Stimulated activated CD8-positive, alpha-beta memory T cell treated with anti-CD3 and anti-CD28 coated beads, Interleukin-4, amount 100 ng/mL, for 4 hours (primary cell): Measurements from ENCODE around the gene SF3B3.
"Not testable (repeated sequence)": the region's sequence is repeated elsewhere in the genome, so short reads cannot be mapped to it uniquely, and the experiment has no call there.

Source experiments
- DNase-seq, 2 donors: peaks; one replicate each; pipeline ENCODE4 v3.0.0-alpha.2; 2020; ENCODE audit warnings: low read depth in 2 of 2, low spot score in 1 of 2

The SF3B3 gene

DNA sequence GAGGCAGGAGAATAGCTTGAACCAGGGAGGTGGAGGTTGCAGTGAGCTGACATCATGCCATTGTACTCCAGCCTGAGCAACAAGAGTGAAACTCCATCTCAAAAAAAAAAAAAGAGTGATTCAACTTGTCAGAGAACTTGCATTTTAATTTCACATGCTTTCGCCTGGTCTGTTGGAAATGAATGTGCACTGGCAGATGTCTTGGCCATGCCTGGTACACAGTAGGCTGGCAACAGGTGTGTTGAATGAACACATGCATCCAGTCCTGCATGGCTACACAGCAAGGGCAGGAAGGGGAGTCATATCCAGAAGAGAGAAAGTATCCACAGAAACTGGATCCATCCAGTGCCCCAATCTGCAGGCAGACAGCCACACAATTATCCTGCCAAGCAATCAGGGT is 11.8 kb upstream of the SF3B3 start:
- no peak for DNase-seq

DNA sequence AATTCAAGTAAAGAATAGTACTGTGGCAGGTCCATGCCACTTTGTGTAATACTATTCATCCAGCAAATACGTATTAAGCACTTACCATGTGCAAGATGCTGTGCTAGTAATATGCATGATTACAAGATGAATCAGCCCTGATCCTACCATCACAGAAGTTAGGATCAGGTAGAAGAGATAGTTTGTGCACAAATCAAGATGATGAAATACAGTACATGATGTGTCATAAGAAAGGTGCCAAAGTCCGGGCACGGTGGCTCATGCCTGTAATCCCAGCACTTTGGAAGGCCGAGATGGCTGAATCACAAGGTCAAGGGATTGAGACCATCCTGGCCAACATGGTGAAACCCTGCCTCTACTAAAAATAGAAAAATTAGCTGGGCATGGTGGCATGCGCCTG is 11.2 kb upstream of the SF3B3 start:
- no peak for DNase-seq

DNA sequence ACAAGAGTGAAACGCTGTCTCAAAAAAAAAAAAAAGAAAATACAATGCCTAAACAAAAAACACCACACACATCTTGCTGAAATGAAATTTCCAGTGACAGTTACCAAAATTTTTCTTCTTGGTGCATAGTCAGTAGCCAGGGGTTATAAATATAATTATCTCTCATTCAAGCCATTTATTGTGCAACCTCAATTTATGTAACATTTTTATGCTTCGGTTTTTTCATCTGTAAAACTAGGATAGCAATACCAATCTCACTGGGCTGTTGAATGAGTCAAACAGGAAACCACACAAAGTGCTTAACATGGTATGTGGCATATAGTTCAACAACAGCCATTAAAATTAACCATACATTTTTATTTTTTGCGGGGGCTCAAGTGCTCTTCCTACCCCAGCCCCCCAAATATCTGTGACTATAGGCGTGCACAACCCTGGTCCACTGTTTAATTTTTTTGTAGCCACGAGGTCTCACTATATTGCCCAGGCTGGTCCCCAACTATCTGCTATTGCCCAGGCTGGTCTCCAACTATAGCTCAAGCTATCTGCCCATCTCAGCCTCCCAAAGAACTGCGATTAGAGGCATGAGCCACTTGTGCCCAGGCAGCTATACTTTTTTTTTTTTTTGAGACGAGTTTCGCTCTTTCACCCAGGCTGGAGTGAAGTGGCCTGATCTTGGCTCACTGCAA is 2.9 kb upstream of the SF3B3 start:
- no peak for DNase-seq

DNA sequence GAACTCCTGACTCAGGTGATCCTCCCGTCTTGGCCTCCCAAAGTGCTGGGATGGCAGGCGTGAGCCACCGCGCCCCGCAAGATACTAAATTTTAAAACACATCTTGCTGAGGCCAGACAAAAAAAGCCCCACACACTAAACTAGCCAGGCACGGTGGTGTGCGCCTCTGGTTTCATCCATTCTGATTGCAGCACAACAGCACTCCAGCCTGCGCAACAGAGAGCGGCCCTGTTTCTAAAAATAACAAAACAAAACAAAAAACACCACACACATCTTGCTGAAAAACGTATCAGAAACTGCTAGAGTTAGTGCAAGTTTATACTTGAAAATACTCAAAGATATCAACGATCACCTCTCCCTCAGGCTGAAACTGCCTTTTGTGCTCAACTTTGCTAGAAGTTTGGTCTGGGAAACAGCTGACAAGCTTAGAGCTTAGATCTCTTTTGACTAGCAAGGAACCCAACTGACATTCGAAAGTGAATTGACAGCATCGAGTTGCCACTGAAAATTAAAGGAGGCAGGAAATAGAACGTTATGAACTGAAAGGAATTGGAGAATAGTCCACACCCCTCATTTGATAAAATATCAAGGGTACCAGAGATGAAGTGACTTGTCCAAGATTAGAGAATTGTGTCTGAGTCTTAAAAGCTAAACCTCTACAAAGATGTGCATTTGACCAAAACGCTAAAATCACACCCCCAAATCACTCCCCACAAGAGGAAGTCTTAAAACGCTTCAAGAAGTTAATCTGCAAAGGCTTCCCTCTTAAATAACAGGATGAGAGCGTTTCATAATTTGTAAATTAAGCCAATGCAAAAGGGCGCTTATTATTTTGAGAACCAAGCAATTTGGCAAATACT is 1.2 kb upstream of the SF3B3 start:
- DNase-seq: no peak

DNA sequence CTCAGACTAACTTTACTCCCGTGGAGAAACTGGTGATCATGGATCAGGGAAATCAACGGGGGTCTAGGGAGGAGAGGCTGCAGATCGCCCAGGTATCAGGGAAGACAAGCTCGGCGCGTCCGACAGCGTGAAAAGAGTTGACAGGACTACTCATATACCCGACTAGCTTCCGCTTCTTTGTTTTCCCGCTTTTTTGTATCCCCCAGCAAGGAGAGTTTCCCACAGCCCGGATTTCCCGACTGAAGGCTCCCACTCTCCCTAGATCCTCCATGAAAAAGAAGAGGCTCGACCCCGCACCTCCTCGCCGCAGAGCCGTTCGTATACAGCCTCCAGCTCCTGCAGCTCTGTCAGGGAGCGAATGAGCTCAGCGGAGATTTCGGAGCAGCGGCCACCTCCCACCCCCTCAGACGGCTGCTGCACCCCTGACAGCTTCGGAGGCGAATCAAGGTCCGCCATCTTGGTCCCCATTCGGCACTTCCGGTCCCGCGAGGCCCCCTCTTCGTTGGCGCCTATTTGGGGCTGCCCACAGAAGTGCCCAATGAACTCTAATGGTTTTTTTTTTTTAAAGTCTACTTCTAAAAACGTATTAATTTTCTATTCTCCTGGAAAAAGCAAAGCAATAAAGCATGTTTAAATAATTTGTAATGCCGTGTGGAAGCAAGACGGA is 407 bp upstream of the SF3B3 start, which contains the start of gene COG4:
Gene COG4 (minus strand): TSS at position 479 of the 667 bp plus-strand sequence. CDS start 11 bp downstream, at position 468.
- peak; percentile 77 to 84 for DNase-seq

DNA sequence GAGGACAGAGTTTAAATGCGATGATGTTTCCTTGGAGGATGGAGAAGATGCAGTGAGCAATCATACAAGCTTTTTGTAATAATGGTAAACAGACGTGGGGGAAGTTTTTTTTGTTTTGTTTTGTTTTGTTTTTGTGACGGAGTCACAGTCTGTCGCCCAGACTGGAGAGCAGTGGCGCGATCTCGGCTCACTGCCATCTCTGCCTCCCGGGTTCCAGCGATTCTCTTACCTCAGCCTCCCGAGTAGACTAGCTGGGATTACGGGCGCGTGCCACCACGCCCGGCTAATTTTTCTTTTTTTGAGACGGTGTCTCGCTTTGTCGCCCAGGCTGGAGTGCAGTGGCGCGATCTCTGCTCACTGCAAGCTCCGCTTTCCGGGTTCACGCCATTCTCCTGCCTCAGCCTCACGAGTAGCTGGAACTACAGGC is 796 bp downstream of the SF3B3 start:
- DNase-seq: not testable (repeated sequence)

DNA sequence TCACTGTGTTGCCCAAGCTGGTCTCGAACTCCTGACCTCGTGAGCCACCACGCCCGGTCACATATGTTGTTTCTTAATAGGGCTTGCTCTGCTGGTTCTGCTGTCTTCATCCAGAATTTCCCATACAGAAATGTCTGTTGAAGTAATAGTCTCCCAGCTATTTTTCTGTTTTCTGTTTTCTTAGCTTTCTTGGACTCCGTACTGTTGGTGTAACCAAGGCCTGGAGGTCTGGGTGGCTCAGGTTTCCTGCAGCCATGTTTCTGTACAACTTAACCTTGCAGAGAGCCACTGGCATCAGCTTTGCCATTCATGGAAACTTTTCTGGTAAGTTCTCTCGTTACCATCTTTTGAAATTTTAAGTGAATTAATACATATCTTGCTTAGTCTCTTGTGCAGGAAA is 2.8 kb downstream of the SF3B3 start:
- no peak for DNase-seq

DNA sequence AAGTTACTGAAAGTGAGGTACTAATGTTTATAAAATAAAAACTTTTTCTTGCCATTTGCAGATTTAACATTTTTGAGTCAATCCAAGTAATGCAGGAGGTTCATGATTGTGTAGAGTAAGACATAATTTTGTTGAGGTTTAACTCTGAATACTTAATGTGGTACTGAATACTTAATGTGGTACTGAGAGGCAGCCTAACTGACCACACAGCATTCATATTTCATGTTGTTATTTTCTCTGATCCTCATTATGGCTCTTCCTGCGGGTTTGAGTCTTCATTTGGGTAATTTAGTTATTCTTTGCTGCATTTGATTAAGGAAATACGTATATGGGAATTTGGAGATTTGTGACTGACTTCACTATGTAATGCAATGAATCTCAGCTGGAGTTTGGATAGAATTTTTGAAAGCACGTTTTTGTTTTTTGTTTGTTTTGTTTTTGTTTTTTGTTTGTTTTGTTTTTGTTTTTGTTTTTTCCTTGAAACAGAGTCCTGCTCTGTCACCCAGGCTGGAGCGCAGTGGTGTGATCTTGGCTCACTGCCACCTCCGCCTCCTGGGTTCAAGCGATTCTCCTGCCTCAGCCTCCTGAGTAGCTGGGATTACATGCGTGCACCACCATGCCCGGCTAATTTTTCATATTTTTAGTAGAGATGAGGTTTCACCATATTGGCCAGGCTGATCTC is 3.8 kb downstream of the SF3B3 start:
- no peak for DNase-seq

DNA sequence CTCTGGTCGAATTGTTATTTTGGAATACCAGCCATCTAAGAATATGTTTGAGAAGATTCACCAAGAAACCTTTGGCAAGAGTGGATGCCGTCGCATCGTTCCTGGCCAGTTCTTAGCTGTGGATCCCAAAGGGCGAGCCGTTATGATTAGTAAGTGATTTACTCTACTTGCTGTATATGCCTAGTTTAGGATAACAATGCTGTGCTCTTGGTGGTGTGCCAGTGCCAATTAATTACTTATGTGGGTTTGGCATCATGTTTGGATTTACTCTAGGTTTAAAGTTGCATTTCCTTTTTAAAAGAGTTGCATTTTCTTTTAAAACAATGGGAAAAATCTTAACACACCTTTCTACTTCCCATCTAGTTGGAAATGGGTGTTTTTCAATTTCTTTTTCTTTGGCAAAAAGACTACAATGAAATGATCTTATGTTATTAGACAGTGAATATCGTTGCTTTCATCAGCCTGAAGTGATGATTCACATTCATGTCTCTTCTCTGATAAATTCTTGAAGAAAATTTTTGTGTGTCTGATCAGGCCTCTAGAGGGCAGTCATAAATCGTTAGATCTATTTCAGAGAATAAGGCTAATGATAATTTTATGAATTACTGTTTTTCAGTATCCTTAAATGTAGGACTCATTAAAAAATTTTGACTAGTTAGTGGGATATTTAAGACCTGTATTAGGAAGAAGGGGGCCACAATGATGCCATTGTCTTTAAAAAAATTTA is 5.6 kb downstream of the SF3B3 start:
- no peak for DNase-seq

DNA sequence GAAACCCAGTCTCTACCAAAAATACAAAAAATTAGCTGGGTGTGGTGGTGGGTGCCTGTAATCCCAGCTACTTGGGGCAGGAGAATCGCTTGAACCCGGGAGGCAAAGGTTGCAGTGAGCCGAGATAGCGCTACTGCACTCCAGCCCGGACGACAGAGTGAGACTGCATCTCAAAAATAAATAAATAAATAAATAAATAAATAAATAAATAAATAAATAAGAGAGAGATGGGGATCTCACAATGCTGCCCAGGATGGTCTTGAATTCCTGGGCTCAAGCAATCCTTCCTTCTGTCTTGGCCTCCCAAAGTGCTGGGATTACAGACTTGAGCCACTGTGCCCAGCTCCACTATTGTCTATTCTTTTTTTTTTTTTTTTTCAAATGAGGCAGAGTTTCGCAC is 6.3 kb downstream of the SF3B3 start:
- DNase-seq: not testable (repeated sequence)

DNA sequence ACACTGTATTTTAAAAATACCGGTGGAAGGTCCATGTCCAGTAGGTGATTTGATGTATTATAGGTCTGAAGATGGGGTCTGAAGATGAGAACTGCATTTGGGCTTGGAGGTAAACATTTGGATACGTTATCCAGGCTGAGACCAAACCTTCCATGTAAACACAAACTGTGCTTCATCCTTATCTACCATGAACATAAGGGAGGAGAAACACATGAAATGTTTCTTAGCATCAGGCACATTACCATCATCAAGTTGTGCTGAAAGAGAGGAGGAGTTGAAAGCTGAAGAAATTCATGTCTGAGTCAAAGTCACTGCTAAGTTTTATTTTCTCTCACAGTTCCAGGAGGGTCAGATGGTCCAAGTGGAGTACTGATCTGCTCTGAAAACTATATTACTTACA is 11.4 kb downstream of the SF3B3 start:
- DNase-seq: no peak

DNA sequence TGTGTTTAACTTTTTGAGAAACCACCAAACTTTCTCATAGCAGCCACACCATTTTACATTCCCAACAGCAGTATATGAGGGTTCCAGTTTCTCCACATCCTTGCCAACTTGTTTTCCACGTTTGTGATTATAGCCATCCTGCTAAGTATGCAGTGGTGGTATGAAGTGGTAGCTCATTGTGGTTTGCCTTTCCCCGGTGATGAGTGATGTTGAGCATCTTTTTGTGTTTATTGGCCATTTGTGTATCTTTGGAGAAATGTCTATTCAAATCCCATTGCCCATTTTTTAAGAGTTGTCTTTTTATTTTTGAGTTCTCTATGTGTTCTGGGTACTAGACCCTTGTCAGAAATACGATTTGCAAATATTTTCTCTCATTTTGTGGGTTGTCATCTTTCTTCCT is 17.4 kb downstream of the SF3B3 start:
- no peak for DNase-seq

DNA sequence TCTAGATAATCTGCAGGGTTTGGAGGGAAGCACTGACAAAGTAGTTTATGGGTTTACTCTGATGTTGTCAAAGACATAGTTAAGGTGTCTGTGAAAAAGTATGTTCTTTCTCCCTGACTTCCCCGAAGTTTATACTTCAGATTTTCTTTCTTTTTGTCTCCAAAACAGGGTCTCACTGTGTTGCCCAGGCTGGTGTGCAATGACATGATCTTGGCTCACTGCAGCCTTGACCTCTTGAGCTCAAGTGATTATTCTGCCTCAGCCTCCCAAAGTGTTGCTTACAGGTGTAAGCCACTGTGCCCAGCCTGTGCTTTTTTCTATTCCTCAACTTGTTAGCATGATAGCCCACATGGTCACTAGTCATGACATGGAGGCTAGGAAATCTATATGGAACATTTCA is 20.9 kb downstream of the SF3B3 start:
- no peak for DNase-seq

DNA sequence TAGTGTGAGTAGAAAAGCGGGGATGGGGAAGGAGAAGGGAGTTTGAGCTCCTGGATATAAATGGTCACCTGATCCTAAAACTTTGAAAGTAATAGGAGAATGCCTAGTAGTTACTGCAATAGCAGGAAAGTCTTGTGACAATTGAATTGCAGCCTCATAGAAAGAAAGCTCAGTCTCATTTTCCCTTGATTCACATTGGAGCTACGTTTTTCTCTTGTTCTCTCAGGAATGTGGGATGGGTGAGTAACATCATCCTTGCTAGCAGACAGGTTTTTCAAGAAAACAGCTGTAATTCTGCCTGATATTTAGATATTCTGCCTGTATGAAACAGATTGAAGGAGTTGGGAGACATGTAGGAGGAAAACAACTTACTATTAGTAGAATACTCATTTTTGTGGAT is 25.3 kb downstream of the SF3B3 start:
- DNase-seq: no peak

DNA sequence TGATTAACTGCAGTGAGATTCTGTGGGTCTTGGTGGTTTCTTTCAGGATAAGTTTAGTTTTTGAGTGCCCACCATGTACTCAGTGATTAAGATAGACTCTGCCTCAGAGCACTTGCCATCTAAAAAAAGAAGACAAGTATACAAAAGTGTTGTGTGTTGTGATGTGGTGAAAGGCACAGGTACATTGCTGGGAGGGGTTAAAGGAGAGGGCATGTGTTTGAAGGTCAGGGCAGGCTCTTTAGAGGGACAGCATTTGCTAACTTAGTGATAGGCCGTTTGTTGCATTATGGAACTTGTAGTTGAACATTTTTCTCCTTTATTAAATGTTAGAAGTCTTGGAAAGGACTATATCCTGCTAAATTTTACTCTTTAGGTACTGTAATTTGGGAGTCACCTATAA is 26.5 kb downstream of the SF3B3 start:
- DNase-seq: no peak

DNA sequence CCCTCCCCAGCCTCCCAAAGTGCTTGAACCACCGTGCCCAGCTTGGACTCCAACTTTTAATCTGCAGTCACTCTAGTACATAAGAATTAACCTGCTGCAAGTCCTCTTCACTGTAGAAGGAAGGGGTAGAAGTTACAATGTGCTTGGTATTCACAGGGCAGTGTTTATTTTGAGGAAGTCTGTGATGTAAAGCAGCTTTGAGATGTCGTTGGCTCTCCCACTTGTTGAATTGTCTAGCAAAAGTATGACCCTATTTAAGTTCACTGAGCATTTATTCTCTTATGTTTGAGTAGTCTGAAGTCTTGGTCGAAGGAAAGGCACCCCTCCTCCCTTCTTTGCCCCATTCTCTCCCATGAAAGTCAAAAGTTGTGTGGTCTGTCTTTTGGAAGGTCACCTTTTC is 28.2 kb downstream of the SF3B3 start:
- no peak for DNase-seq

DNA sequence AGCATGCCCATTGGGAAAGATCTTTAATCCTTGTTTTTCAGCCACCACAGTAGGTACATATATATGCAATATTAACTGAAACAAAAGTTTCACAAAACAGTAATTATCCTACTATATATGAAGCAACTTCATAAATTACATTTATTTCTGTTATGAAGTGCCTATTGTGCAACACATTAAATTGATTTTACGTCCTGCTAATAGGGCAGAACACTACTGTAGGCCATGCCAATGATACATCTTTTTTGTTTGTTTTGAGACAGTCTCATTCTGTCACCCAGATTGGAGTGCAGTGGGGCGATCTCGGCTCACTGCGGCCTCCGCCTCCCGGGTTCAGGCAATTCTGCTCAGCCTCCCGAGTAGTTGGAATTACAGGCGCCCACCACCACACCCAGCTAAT is 29.1 kb downstream of the SF3B3 start:
- DNase-seq: no peak

DNA sequence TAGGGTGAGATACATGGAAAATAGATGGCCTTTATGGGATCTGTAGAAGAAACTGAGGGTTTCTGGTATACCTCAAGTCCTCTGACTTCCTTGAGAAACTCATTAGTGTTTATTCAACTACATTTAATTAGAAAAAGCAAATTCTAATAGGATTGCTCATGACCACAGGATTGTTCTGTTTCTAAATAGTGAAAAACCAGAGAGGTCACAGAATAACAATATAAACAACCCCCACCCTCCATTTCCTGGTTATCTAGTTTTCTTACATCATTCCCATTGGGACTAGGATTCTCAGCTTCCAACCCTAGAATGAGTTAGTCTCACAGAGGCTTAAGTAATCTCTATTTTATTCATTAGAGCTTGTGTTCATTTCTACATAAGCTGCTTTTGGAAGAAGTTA is 30.0 kb downstream of the SF3B3 start:
- no peak for DNase-seq

DNA sequence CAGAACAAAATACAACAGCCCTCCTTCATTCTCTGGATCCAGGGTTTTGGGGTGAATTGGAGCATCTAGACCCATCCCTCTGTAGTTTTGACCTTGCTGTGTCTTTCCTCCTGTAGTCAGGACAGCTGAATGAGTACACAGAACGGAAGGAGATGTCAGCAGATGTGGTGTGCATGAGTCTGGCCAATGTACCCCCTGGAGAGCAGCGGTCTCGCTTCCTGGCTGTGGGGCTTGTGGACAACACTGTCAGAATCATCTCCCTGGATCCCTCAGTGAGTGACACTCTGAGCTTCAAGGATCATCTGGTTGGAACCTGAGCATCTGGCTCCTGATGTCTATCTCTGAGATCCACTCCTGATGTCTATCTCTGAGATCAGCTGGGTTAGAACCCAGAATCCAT is 32.4 kb downstream of the SF3B3 start:
- no peak for DNase-seq

DNA sequence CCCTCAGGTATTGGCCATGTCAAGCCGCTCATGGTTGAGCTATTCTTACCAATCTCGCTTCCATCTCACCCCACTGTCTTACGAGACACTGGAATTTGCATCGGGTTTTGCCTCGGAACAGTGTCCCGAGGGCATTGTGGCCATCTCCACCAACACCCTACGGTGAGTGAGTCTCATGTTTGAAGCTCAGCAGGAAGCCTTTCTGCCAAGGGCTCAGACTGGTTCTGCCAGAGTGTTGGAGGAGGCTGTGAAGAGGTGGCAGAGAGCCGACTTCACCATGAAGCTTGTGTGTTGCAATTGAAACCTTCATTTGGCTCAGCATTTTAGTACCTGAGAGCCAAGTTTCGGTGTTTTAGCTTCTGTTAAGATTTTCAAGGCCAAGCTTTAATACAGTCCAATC is 38.0 kb downstream of the SF3B3 start:
- DNase-seq: no peak

DNA sequence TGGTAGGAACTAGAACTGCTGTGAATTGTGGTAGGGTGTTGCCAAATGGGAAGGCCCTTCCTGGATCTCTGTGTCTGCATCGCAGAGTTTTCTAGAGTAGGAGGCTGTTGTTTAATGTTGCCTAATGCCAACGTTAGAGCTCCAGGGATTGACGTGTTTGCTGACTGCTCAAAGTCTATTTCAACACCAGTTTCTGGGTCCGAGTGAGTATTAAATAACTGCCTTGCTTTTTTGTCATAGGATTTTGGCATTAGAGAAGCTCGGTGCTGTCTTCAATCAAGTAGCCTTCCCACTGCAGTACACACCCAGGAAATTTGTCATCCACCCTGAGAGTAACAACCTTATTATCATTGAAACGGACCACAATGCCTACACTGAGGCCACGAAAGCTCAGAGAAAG is 40.0 kb downstream of the SF3B3 start:
- DNase-seq: no peak
